LNCaP clone FGC (cell line): ENCODE results near the gene TMPRSS6.

Experiments
- DNase-seq: peaks from one replicate; pipeline ENCODE4 v3.0.0-alpha.2; 2011; ENCODE audit warnings: low read depth
- H3K4me3 ChIP-seq: 2 replicates; pipeline ENCODE4 v1.5.1; 2011; ENCODE audit warnings: mild to moderate bottlenecking, low read depth, low read length, control low read depth
- CTCF ChIP-seq: IDR thresholded peaks from 2 replicates; pipeline ENCODE4 v1.5.1; 2012; ENCODE audit warnings: mild to moderate bottlenecking; ENCODE audit not compliant: control insufficient read depth, insufficient read depth; ENCODE audit errors: extremely low read depth

TMPRSS6 gene

DNA sequence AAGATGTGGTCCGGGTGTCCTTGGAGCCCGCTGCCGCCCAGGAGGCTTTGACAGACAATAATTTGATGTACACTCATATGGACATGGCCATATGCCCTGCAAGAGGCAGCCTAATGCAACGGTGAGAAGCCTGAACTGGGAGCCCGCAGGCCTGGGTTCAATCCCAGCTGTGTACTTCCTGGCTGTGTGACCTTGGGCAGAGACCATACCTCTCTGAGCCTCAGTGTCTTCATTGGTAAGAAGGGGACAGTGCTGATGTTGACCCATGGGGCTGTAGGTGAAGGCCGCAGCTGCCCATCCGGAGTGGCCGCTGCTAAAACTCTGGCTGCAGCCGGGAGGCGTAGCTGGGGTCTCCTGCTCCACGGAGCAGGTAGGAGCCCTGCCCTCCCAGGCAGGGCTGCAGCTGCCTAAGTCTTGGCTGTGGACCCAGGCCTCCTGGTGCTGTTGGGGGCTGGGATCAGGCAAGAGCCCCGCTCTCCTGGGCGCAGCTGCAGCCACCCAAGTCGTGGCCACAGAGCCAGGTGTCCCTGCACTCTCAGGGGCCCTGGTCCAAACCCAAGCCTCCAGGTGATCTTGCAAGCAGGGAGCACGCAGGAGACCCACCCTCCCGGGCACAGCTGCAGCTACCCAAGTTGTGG is 31.3 kb upstream of the TMPRSS6 start:
- no peak for TF ChIP-seq CTCF
- no peak overlapping the region for H3K4me3 ChIP-seq
- no peak for DNase-seq

DNA sequence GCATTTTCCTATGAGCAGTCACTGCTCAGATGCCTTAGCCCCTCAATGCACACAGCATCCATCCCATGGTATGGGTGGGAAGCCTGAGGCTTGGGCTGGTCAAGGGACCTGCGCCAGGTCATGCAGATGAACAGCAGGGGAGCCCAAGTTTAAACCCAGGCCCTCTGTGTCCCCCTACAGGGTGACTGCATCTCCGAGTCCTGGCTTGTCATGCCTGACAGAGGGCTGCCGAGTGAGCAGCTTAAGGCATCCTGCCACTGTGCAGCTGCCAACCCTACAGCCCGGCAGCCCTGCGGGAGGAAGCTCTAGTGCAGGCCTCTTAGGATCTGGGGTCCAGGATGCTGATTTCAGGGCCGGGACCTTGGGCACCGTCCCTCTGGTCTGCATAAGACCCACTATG is 30.2 kb upstream of the TMPRSS6 start:
- TF ChIP-seq CTCF = no peak
- H3K4me3 ChIP-seq = no peak overlapping the region
- no peak for DNase-seq

- TF ChIP-seq CTCF = no peak
- DNase-seq = no peak
- H3K4me3 ChIP-seq = no peak overlapping the region
These were observed 29.5 kb upstream of the TMPRSS6 start for GRCh38 chr22:37138849-37139561.

DNA sequence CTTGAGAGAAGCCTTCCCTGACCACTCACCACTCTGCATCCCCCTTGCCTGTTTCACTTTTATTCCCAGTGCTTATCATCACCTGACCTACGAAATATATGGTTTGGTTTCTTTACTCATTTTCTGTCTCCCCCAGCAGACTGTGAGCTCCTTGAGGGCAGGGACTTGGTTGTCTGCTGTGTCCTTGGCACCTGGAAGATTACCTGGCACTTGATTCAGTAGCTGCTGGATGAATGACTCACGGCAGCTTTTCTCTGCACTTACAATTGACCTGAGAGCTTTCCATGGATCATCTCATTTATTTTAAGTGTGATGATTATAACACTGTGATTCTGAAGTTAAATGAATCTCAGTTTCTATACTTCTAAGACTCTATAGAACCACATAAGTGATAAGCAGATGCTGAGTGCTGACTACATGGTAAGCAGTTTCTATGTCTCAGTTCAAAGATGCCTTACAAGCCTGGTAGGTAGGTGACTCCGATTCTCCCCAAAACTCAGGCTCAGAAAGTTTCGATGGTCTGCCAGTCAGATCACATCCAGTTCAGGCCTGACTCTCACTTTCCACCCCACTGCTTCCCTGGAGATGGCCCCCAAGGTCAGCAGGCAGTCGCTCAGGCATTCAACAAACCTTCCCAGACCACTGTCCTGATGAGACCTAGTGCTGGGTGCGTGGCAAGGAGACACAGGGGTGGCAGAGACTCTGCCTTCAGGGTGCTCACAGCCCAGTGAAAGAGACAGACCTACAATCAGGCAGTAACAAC is 28.6 kb upstream of the TMPRSS6 start:
- DNase-seq = no peak
- no peak overlapping the region for H3K4me3 ChIP-seq
- TF ChIP-seq CTCF = no peak

DNA sequence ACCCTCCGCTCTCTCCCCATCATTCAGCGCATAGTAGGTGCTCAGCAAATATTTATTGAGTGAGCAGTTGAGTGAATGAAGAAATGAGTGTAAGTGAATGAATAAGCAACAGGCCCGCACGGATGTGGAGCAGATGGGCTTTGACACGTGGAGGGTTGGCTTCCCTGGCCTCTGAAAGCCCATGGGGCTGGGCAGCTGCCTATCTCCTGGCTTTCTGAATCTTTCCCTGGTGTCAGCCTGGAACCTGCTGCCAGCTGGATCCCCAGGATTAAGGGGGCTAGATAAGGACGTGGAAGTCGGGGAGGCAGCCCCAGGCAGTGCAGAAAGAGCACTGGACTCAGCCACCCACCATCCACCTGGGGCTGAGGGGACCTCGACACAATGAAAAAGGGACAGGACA is 27.6 kb upstream of the TMPRSS6 start:
- no peak for DNase-seq
- no peak for TF ChIP-seq CTCF
- H3K4me3 ChIP-seq = no peak overlapping the region

- TF ChIP-seq CTCF = no peak
- DNase-seq = no peak
- H3K4me3 ChIP-seq = no peak overlapping the region
These were observed 25.5 kb upstream of the TMPRSS6 start for GRCh38 chr22:37135023-37135422.
